Spleen (tissue), 7 donors: ENCODE measurements around the gene BTBD2.

Experiments
- POLR2AphosphoS5 ChIP-seq, 3 donors: sonication (generic); formaldehyde crosslinking; IDR thresholded peaks; one replicate each; pipeline ENCODE4 v1.5.1; 2017; ENCODE audit warnings: antibody characterized with exemption in 3 of 3
- TF ChIP-seq, protein P1 (sequence below), 11 experiments: fragments of 200-600 bp in 7 of 11; fragments of 450-650 bp in 4 of 11; sonication (generic) in 4 of 11; IDR thresholded peaks in 8 of 11; conservative IDR thresholded peaks in 3 of 11; 1 replicate in 7 of 11; 2 replicates in 4 of 11; pipeline versions ENCODE4 v1.4.0 to v1.8.0; 2016 to 2021; ENCODE audit warnings: antibody characterized with exemption in 11 of 11, inconsistent platforms in 4 of 11, mild to moderate bottlenecking in 1 of 11
- donor health status: DM: no; HTN: no; CAD: no; lungs with moderate emphysema.
- donor health status: DM: no; HTN: no; CAD: no.
- donor health status: DM: no; HTN: no; CAD: no.

- TF ChIP-seq, protein P1, sequence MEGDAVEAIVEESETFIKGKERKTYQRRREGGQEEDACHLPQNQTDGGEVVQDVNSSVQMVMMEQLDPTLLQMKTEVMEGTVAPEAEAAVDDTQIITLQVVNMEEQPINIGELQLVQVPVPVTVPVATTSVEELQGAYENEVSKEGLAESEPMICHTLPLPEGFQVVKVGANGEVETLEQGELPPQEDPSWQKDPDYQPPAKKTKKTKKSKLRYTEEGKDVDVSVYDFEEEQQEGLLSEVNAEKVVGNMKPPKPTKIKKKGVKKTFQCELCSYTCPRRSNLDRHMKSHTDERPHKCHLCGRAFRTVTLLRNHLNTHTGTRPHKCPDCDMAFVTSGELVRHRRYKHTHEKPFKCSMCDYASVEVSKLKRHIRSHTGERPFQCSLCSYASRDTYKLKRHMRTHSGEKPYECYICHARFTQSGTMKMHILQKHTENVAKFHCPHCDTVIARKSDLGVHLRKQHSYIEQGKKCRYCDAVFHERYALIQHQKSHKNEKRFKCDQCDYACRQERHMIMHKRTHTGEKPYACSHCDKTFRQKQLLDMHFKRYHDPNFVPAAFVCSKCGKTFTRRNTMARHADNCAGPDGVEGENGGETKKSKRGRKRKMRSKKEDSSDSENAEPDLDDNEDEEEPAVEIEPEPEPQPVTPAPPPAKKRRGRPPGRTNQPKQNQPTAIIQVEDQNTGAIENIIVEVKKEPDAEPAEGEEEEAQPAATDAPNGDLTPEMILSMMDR (IDR thresholded peaks at IDR 0.05 in 8 of 11, conservative IDR thresholded peaks at IDR 0.05 in 3 of 11), result no peak
- TF ChIP-seq POLR2AphosphoS5 (IDR thresholded peaks at IDR 0.05), result peak in 1 of 3 donors; percentile 22
Observed at GRCh38 chr19:1974381-1975161, 40.9 kb downstream of the BTBD2 start.
